Measurements from ENCODE around the gene TEDC1.

DNA sequence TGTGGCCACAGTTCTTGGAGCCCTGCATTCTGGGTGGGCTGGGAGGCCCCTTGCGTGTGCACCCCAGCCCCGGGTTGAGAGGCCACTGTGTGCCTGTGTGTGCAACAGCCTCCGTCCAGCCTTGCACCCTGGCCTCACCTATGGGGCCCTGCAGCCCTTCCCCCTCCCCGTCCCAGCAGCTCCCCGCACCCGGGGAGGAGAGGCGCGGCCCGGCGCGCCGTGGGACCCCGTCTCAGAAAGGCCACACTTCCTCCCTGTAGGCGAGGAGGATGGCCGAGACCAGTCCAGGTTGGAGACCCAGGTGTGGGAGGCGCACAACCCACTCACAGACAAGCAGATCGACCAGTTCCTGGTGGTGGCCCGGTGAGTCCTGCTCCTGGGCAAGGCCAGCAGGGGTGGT lies 33.0 kb upstream of the TEDC1 start:
- TF ChIP-seq EZH2 (IDR thresholded peaks at IDR 0.05; ENCODE audit: borderline replicate concordance, low read length): no peak
- TF ChIP-seq, protein P1, sequence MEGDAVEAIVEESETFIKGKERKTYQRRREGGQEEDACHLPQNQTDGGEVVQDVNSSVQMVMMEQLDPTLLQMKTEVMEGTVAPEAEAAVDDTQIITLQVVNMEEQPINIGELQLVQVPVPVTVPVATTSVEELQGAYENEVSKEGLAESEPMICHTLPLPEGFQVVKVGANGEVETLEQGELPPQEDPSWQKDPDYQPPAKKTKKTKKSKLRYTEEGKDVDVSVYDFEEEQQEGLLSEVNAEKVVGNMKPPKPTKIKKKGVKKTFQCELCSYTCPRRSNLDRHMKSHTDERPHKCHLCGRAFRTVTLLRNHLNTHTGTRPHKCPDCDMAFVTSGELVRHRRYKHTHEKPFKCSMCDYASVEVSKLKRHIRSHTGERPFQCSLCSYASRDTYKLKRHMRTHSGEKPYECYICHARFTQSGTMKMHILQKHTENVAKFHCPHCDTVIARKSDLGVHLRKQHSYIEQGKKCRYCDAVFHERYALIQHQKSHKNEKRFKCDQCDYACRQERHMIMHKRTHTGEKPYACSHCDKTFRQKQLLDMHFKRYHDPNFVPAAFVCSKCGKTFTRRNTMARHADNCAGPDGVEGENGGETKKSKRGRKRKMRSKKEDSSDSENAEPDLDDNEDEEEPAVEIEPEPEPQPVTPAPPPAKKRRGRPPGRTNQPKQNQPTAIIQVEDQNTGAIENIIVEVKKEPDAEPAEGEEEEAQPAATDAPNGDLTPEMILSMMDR (conservative IDR thresholded peaks at IDR 0.05 in 1 of 2, IDR thresholded peaks at IDR 0.05 in 1 of 2; ENCODE audit: extremely low read depth in 1 of 2, insufficient read depth in 1 of 2, low read depth in 1 of 2, low read length in 2 of 2): no peak

All from mammary epithelial cell (primary cell).